Loucy (cell line): Measurements from ENCODE around the gene MSL1.

Source experiments
- EZH2phosphoT487 ChIP-seq: fragments of 200-600 bp; IDR thresholded peaks from 2 replicates; pipeline ENCODE4 v1.6.1; 2018; ENCODE audit warnings: antibody characterized with exemption, mild to moderate bottlenecking, moderate library complexity, borderline replicate concordance
- TF ChIP-seq, protein P1 (sequence below): fragments of 200-600 bp; sonication (generic); conservative IDR thresholded peaks from 2 replicates; pipeline ENCODE4 v1.5.1; 2014; ENCODE audit warnings: mild to moderate bottlenecking, antibody characterized with exemption, low read length

GRCh38 chr17:40106760-40107521 lies 14.8 kb upstream of the MSL1 start:
- TF ChIP-seq, protein P1, sequence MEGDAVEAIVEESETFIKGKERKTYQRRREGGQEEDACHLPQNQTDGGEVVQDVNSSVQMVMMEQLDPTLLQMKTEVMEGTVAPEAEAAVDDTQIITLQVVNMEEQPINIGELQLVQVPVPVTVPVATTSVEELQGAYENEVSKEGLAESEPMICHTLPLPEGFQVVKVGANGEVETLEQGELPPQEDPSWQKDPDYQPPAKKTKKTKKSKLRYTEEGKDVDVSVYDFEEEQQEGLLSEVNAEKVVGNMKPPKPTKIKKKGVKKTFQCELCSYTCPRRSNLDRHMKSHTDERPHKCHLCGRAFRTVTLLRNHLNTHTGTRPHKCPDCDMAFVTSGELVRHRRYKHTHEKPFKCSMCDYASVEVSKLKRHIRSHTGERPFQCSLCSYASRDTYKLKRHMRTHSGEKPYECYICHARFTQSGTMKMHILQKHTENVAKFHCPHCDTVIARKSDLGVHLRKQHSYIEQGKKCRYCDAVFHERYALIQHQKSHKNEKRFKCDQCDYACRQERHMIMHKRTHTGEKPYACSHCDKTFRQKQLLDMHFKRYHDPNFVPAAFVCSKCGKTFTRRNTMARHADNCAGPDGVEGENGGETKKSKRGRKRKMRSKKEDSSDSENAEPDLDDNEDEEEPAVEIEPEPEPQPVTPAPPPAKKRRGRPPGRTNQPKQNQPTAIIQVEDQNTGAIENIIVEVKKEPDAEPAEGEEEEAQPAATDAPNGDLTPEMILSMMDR = no peak
- TF ChIP-seq EZH2phosphoT487 = no peak
